H9 (cell line): ENCODE data around the gene STARD10. TPM values are rescaled to one million over a fixed set of nuclear protein-coding genes. Genes with fewer than 3 reads are reported as not detected.

Source experiments
- DNase-seq: peaks from one replicate; pipeline ENCODE4 v3.0.0-alpha.2; 2017
- H2AFZ ChIP-seq: one replicate; pipeline ENCODE4 v1.6.1; 2013; ENCODE audit warnings: mild to moderate bottlenecking, low read length, control low read depth, moderate library complexity
- H2AK5ac ChIP-seq: 2 replicates; pipeline ENCODE4 v1.6.1; 2013; ENCODE audit warnings: low read length, control low read depth, mixed read lengths; ENCODE audit not compliant: insufficient read length
- H2BK120ac ChIP-seq: one replicate; pipeline ENCODE4 v1.6.1; 2013; ENCODE audit warnings: low read depth, mild to moderate bottlenecking, low read length, control low read depth, inconsistent platforms; ENCODE audit not compliant: poor library complexity, severe bottlenecking
- H2BK12ac ChIP-seq: 2 replicates; pipeline ENCODE4 v1.6.1; 2013; ENCODE audit warnings: low read length, control low read depth, mixed read lengths, low read depth; ENCODE audit not compliant: insufficient read length
- H2BK15ac ChIP-seq: 2 replicates; pipeline ENCODE4 v1.6.1; 2013; ENCODE audit warnings: low read depth, low read length, control low read depth
- H2BK20ac ChIP-seq: one replicate; pipeline ENCODE4 v1.6.1; 2013; ENCODE audit warnings: low read depth, mild to moderate bottlenecking, low read length, control low read depth, inconsistent platforms; ENCODE audit not compliant: poor library complexity, severe bottlenecking
- H2BK5ac ChIP-seq: 2 replicates; pipeline ENCODE4 v1.6.1; 2013; ENCODE audit warnings: low read length, control low read depth, mixed read lengths; ENCODE audit not compliant: insufficient read length
- H3K14ac ChIP-seq: 2 replicates; pipeline ENCODE4 v1.6.1; 2013; ENCODE audit warnings: low read length, control low read depth; ENCODE audit not compliant: insufficient read depth
- H3K18ac ChIP-seq: 2 replicates; pipeline ENCODE4 v1.6.1; 2013; ENCODE audit warnings: low read depth, mild to moderate bottlenecking, mixed read lengths, low read length, control low read depth; ENCODE audit not compliant: insufficient read length
- H3K23ac ChIP-seq: 2 replicates; pipeline ENCODE4 v1.6.1; 2013; ENCODE audit warnings: low read length, control low read depth, mixed read lengths, low read depth; ENCODE audit not compliant: insufficient read length
- H3K23me2 ChIP-seq: 2 replicates; pipeline ENCODE4 v1.6.1; 2013; ENCODE audit warnings: low read depth, mild to moderate bottlenecking, mixed read lengths, low read length, control low read depth; ENCODE audit not compliant: insufficient read length, poor library complexity, severe bottlenecking
- H3K27ac ChIP-seq: 2 replicates; pipeline ENCODE4 v1.5.1; 2013; ENCODE audit warnings: low read length, control low read depth, mixed read lengths, low read depth; ENCODE audit not compliant: insufficient read length
- H3K27me3 ChIP-seq: 2 replicates; pipeline ENCODE4 v1.6.1; 2013; ENCODE audit warnings: low read length, control low read depth, inconsistent platforms; ENCODE audit not compliant: insufficient read depth
- H3K4ac ChIP-seq: 2 replicates; pipeline ENCODE4 v1.6.1; 2013; ENCODE audit warnings: low read depth, mild to moderate bottlenecking, control low read depth, inconsistent platforms, low read length, moderate library complexity
- H3K4me1 ChIP-seq: 2 replicates; pipeline ENCODE4 v1.6.1; 2013; ENCODE audit warnings: low read length, control low read depth, inconsistent platforms; ENCODE audit not compliant: insufficient read depth
- H3K4me2 ChIP-seq: 2 replicates; pipeline ENCODE4 v1.6.1; 2013; ENCODE audit warnings: low read length, control low read depth, mixed read lengths; ENCODE audit not compliant: insufficient read length, insufficient read depth
- H3K56ac ChIP-seq: 2 replicates; pipeline ENCODE4 v1.6.1; 2013; ENCODE audit warnings: low read depth, mild to moderate bottlenecking, mixed read lengths, low read length, control low read depth; ENCODE audit not compliant: insufficient read length
- H3K79me1 ChIP-seq: 2 replicates; pipeline ENCODE4 v1.6.1; 2013; ENCODE audit warnings: low read depth, mild to moderate bottlenecking, moderate library complexity, low read length, control low read depth, inconsistent platforms; ENCODE audit not compliant: insufficient read depth, poor library complexity, severe bottlenecking
- H3K79me2 ChIP-seq: 2 replicates; pipeline ENCODE4 v1.6.1; 2013; ENCODE audit warnings: low read length, control low read depth, inconsistent platforms; ENCODE audit not compliant: insufficient read depth
- H3K9ac ChIP-seq: 2 replicates; pipeline ENCODE4 v1.6.1; 2013; ENCODE audit warnings: low read length, control low read depth, mixed read lengths; ENCODE audit not compliant: insufficient read length; ENCODE audit errors: extremely low read depth
- H3K9me3 ChIP-seq: one replicate; pipeline ENCODE4 v1.6.1; 2013; ENCODE audit warnings: low read depth, low read length, inconsistent platforms; ENCODE audit not compliant: control insufficient read depth
- H3T11ph ChIP-seq: one replicate; pipeline ENCODE4 v1.6.1; 2013; ENCODE audit warnings: mild to moderate bottlenecking, low read length, control low read depth, inconsistent platforms
- H4K20me1 ChIP-seq: one replicate; pipeline ENCODE4 v1.6.1; 2013; ENCODE audit not compliant: control insufficient read depth, insufficient read length, insufficient read depth
- H4K5ac ChIP-seq: 2 replicates; pipeline ENCODE4 v1.6.1; 2013; ENCODE audit warnings: low read depth, mild to moderate bottlenecking, mixed read lengths, low read length, control low read depth; ENCODE audit not compliant: insufficient read length
- H4K8ac ChIP-seq: replicated peaks from 2 replicates; pipeline ENCODE4 v1.6.1; 2013; ENCODE audit warnings: low read length, control low read depth, mixed read lengths, low read depth; ENCODE audit not compliant: insufficient read length
- H4K91ac ChIP-seq: 2 replicates; pipeline ENCODE4 v1.6.1; 2013; ENCODE audit warnings: low read depth, mild to moderate bottlenecking, moderate library complexity, mixed read lengths, low read length, control low read depth; ENCODE audit not compliant: insufficient read length
- H3K27ac Mint-ChIP-seq, 3 experiments: 2 replicates in 2 of 3; 3 replicates in 1 of 3; pipeline ENCODE4 v1.8.0; 2020 to 2021; ENCODE audit warnings: mixed read lengths in 3 of 3, mild to moderate bottlenecking in 1 of 3, moderate library complexity in 1 of 3
- H3K27me3 Mint-ChIP-seq: 2 replicates; pipeline ENCODE4 v1.8.0; 2021; ENCODE audit warnings: low read depth, mild to moderate bottlenecking, moderate library complexity, mixed read lengths
- H3K36me3 Mint-ChIP-seq, 3 experiments: 2 replicates in 2 of 3; 3 replicates in 1 of 3; pipeline ENCODE4 v1.8.0; 2020 to 2021; ENCODE audit warnings: low read depth in 3 of 3, mixed read lengths in 3 of 3; ENCODE audit not compliant: insufficient read depth in 1 of 3
- H3K4me1 Mint-ChIP-seq, 2 experiments: 2 replicates each; pipeline ENCODE4 v1.8.0; 2020; ENCODE audit warnings: mixed read lengths in 2 of 2
- H3K4me3 Mint-ChIP-seq, 2 experiments: 2 replicates in 1 of 2; 3 replicates in 1 of 2; pipeline ENCODE4 v1.8.0; 2020 to 2021; ENCODE audit warnings: mild to moderate bottlenecking in 2 of 2, mixed read lengths in 2 of 2, moderate library complexity in 1 of 2
- H3K9me3 Mint-ChIP-seq, 2 experiments: 2 replicates in 1 of 2; 3 replicates in 1 of 2; pipeline ENCODE4 v1.8.0; 2020; ENCODE audit warnings: mild to moderate bottlenecking in 2 of 2, mixed read lengths in 2 of 2, moderate library complexity in 1 of 2
- CTCF ChIP-seq: fragments of 200-600 bp; sonication (generic); conservative IDR thresholded peaks from 3 replicates; pipeline ENCODE4 v1.8.0; 2021; ENCODE audit warnings: antibody characterized with exemption, mild to moderate bottlenecking
- WGBS: extraction: QIAGEN DNeasy Blood & Tissue Kit; methylation state at CpG from one replicate; pipeline ENCODE4 v1.1.7; 2013; ENCODE audit warnings: missing lambda C conversion rate, low lambda C conversion rate, mixed read lengths; ENCODE audit not compliant: insufficient read length; ENCODE audit errors: extremely low coverage; 5-methylcytosine and 5-hydroxymethylcytosine counted together
- total RNA-seq: library from RNA; stranded (reverse); gene quantifications from 2 replicates; pipeline ENCODE4 v1.2.1, GENCODE V29; 2021

The STARD10 gene
- total RNA-seq, 1 experiment from 2014 or later = 24.4 TPM

DNA sequence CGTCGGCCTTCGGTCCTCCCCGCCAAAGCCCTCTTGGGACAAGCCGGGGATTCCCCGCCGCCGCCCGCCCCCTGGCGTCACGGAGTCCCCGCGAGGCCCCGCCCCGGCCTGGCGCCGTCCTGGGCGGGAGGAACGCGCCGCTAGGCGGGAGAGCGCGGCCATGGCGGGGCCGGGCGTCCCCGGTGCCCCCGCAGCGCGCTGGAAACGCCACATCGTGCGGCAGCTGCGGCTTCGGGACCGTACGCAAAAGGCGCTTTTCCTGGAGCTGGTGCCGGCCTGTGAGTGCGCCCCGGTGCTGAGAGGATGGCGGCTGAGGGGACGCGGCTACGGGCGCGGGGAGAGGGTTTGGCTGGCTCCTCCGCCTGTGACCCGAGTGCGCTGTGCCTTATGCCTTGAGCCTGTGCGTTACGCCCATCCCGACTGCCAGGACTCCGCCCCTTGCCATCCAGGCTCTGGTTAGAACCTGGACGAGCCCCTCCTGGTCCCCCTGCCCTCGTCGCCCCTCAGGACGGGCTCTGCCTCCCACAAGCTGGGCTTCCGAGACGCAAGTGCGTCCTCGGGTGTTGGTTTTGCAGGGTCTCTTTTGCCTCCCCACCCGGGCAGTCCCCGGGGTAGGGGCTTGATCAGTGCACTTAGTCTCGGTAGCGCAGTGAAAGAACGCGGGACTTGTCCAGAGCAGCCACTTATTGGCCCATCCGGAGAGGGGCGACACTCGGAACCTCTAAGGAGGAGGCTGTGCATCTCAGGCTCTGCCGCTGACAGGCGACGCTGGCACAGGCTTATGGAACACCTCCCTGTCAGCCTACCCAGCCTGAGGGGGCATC is 20.7 kb upstream of the STARD10 start, which contains the start of gene ATG16L2:
Gene ATG16L2, plus strand, starts transcription at position 126 of the 824 bp plus-strand sequence. Its CDS starts 35 bp downstream, at position 161.
- H3K9me3 ChIP-seq = no peaks in the 10 kb centered on the region
- peaks cover 17% of the 10 kb centered on the region for H3K23me2 ChIP-seq
- no peaks in the 10 kb centered on the region for H4K20me1 ChIP-seq
- peak within 1 kb of the TSS; percentile 93 for H3K18ac ChIP-seq
- peak; percentile 23; the same call in 2 of the 3 replicates for TF ChIP-seq CTCF
- Mint-ChIP-seq H3K9me3 (no peaks in the 10 kb centered on the region; a peak in 1 of 5 replicates), H3K4me3 (peak within 1 kb of the TSS; percentile 93 to 98), H3K27me3 (peaks cover 7% of the 10 kb centered on the region), H3K4me1 (peaks cover 27 to 29% of the 10 kb centered on the region in 2 experiments), H3K27ac (peak within 1 kb of the TSS; percentile 96 to 97 (median 96)), H3K36me3 (peaks cover 4 to 27% (median 24%) of the 10 kb centered on the region in 3 experiments; a peak in 6 of 7 replicates)
- H2BK5ac ChIP-seq = no peak within 1 kb of the TSS
- H2BK12ac ChIP-seq = no peak within 1 kb of the TSS
- DNase-seq = peak; percentile 90
- peak within 1 kb of the TSS; percentile 52 for H3K4me2 ChIP-seq
- H2BK20ac ChIP-seq = no peak within 1 kb of the TSS
- peaks cover 5% of the 10 kb centered on the region; the same call in 1 of the 2 replicates for H3K4me1 ChIP-seq
- no peak within 1 kb of the TSS for H3K56ac ChIP-seq
- H2AK5ac ChIP-seq = no peak within 1 kb of the TSS
- WGBS = no CpG with 5 or more reads among the region's 75 CpGs
- no peaks in the 10 kb centered on the region for H3K27me3 ChIP-seq
- no peak within 1 kb of the TSS for H2AFZ ChIP-seq
- no peak within 1 kb of the TSS for H4K5ac ChIP-seq
- H4K8ac ChIP-seq = no peak within 1 kb of the TSS
- H3T11ph ChIP-seq = no peak within 1 kb of the TSS
- H4K91ac ChIP-seq = no peak within 1 kb of the TSS
- peak within 1 kb of the TSS; percentile 84 for H2BK120ac ChIP-seq
- peak within 1 kb of the TSS; percentile 75 for H3K9ac ChIP-seq
- no peak within 1 kb of the TSS for H3K4ac ChIP-seq
- H2BK15ac ChIP-seq = no peak within 1 kb of the TSS
- peak within 1 kb of the TSS; percentile 97 for H3K14ac ChIP-seq
- H3K27ac ChIP-seq = no peak within 1 kb of the TSS
- no peaks in the 10 kb centered on the region for H3K79me1 ChIP-seq
- H3K23ac ChIP-seq = no peak within 1 kb of the TSS
- no peaks in the 10 kb centered on the region for H3K79me2 ChIP-seq
